ENCODE results near the gene FBXL20.

Gene FBXL20

GRCh38 chr17:39230361-39230760 lies 171.1 kb downstream of the FBXL20 start:
- Histone ChIP-seq H3K36me3 (ENCODE audit: insufficient read depth, low read length) (no peaks in the 10 kb centered on the region), H4K20me1 (ENCODE audit: insufficient read depth, low read length) (no peaks in the 10 kb centered on the region), H3K9ac (ENCODE audit: low read length) (no peak overlapping the region), H3F3A (ENCODE audit: insufficient read depth, low read length) (no peaks in the 10 kb centered on the region), H3K4me2 (ENCODE audit: low read length) (no peak overlapping the region), H3K4me1 (ENCODE audit: insufficient read depth, low read length, severe bottlenecking) (peaks cover 7% of the 10 kb centered on the region), H2AFZ (ENCODE audit: low read length) (no peak overlapping the region), H3K27me3 (ENCODE audit: insufficient read depth, low read length) (no peaks in the 10 kb centered on the region), H3K27ac (ENCODE audit: low read depth, low read length, poor library complexity, severe bottlenecking) (no peak overlapping the region), H3K79me2 (ENCODE audit: insufficient read depth, low read length) (no peaks in the 10 kb centered on the region), H3K4me3 (ENCODE audit: low read depth, low read length, poor library complexity, severe bottlenecking) (no peak overlapping the region), H3K9me2 (ENCODE audit: low read depth, low read length) (no peaks in the 10 kb centered on the region), H3K9me3 (ENCODE audit: low read length) (no peaks in the 10 kb centered on the region)
- TF ChIP-seq, protein P1, sequence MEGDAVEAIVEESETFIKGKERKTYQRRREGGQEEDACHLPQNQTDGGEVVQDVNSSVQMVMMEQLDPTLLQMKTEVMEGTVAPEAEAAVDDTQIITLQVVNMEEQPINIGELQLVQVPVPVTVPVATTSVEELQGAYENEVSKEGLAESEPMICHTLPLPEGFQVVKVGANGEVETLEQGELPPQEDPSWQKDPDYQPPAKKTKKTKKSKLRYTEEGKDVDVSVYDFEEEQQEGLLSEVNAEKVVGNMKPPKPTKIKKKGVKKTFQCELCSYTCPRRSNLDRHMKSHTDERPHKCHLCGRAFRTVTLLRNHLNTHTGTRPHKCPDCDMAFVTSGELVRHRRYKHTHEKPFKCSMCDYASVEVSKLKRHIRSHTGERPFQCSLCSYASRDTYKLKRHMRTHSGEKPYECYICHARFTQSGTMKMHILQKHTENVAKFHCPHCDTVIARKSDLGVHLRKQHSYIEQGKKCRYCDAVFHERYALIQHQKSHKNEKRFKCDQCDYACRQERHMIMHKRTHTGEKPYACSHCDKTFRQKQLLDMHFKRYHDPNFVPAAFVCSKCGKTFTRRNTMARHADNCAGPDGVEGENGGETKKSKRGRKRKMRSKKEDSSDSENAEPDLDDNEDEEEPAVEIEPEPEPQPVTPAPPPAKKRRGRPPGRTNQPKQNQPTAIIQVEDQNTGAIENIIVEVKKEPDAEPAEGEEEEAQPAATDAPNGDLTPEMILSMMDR (IDR thresholded peaks at IDR 0.05; ENCODE audit: low read length) = no peak
- no peak for TF ChIP-seq EZH2 (IDR thresholded peaks at IDR 0.05; ENCODE audit: borderline replicate concordance, low read length)

GRCh38 chr17:39229274-39229913 lies 172.0 kb downstream of the FBXL20 start:
- Histone ChIP-seq H3F3A (ENCODE audit: insufficient read depth, low read length) (no peaks in the 10 kb centered on the region), H3K4me2 (ENCODE audit: low read length) (no peak overlapping the region), H2AFZ (ENCODE audit: low read length) (no peak overlapping the region), H3K9me2 (ENCODE audit: low read depth, low read length) (no peaks in the 10 kb centered on the region), H4K20me1 (ENCODE audit: insufficient read depth, low read length) (no peaks in the 10 kb centered on the region), H3K36me3 (ENCODE audit: insufficient read depth, low read length) (no peaks in the 10 kb centered on the region), H3K27me3 (ENCODE audit: insufficient read depth, low read length) (no peaks in the 10 kb centered on the region), H3K4me3 (ENCODE audit: low read depth, low read length, poor library complexity, severe bottlenecking) (no peak overlapping the region), H3K27ac (ENCODE audit: low read depth, low read length, poor library complexity, severe bottlenecking) (no peak overlapping the region), H3K9me3 (ENCODE audit: low read length) (no peaks in the 10 kb centered on the region), H3K79me2 (ENCODE audit: insufficient read depth, low read length) (no peaks in the 10 kb centered on the region), H3K4me1 (ENCODE audit: insufficient read depth, low read length, severe bottlenecking) (peaks cover 7% of the 10 kb centered on the region), H3K9ac (ENCODE audit: low read length) (no peak overlapping the region)
- TF ChIP-seq EZH2 (IDR thresholded peaks at IDR 0.05; ENCODE audit: borderline replicate concordance, low read length) = no peak
- TF ChIP-seq, protein P1 (IDR thresholded peaks at IDR 0.05; ENCODE audit: low read length) = no peak

- Histone ChIP-seq H3K4me1 (ENCODE audit: insufficient read depth, low read length, severe bottlenecking) (peaks cover 7% of the 10 kb centered on the region), H3K27me3 (ENCODE audit: insufficient read depth, low read length) (no peaks in the 10 kb centered on the region), H3K27ac (ENCODE audit: low read depth, low read length, poor library complexity, severe bottlenecking) (no peak overlapping the region), H3K9ac (ENCODE audit: low read length) (no peak overlapping the region), H3K9me2 (ENCODE audit: low read depth, low read length) (no peaks in the 10 kb centered on the region), H2AFZ (ENCODE audit: low read length) (no peak overlapping the region), H3K36me3 (ENCODE audit: insufficient read depth, low read length) (no peaks in the 10 kb centered on the region), H3F3A (ENCODE audit: insufficient read depth, low read length) (no peaks in the 10 kb centered on the region), H3K4me3 (ENCODE audit: low read depth, low read length, poor library complexity, severe bottlenecking) (no peak overlapping the region), H3K79me2 (ENCODE audit: insufficient read depth, low read length) (no peaks in the 10 kb centered on the region), H4K20me1 (ENCODE audit: insufficient read depth, low read length) (no peaks in the 10 kb centered on the region), H3K4me2 (ENCODE audit: low read length) (no peak overlapping the region), H3K9me3 (ENCODE audit: low read length) (no peaks in the 10 kb centered on the region)
- TF ChIP-seq, protein P1 (IDR thresholded peaks at IDR 0.05; ENCODE audit: low read length) = no peak
- no peak for TF ChIP-seq EZH2 (IDR thresholded peaks at IDR 0.05; ENCODE audit: borderline replicate concordance, low read length)
Observed at GRCh38 chr17:39227364-39227919, 174.0 kb downstream of the FBXL20 start.

Measured in OCI-LY1 (cell line).